Fibroblast of lung (primary cell): ENCODE measurements around the gene DHX15. TPM values are rescaled to one million over a fixed set of nuclear protein-coding genes. Genes with fewer than 3 reads are reported as not detected.

Experiments used
- DNase-seq, 2 donors: peaks; one replicate each; pipeline versions ENCODE4 v3.0.0 to v3.0.0-alpha.2; 2010; ENCODE audit warnings: low read depth in 2 of 2
- H2AFZ ChIP-seq: 2 replicates; pipeline ENCODE4 v1.5.1; 2012; ENCODE audit warnings: low read length, control low read depth, inconsistent platforms
- H3K27ac ChIP-seq: 2 replicates; pipeline ENCODE4 v1.5.1; 2011; ENCODE audit warnings: low read length, control low read depth; ENCODE audit not compliant: insufficient read depth
- H3K27me3 ChIP-seq: 2 replicates; pipeline ENCODE4 v1.5.1; 2011; ENCODE audit warnings: mild to moderate bottlenecking, low read length; ENCODE audit not compliant: control insufficient read depth, insufficient read depth
- H3K36me3 ChIP-seq: 2 replicates; pipeline ENCODE4 v1.5.1; 2011; ENCODE audit warnings: low read length; ENCODE audit not compliant: control insufficient read depth, insufficient read depth
- H3K4me1 ChIP-seq: 2 replicates; pipeline ENCODE4 v1.5.1; 2011; ENCODE audit warnings: low read length; ENCODE audit not compliant: control insufficient read depth, insufficient read depth; ENCODE audit errors: extremely low read depth
- H3K4me2 ChIP-seq: 2 replicates; pipeline ENCODE4 v1.5.1; 2011; ENCODE audit warnings: low read length, control low read depth; ENCODE audit not compliant: insufficient read depth; ENCODE audit errors: extremely low read depth
- H3K4me3 ChIP-seq, 4 experiments: fragments of 200-600 bp in 1 of 4; sonication (generic) in 1 of 4; replicated peaks in 1 of 4; 2 replicates each; pipeline ENCODE4 v1.5.1; 2011 to 2016; ENCODE audit warnings: low read length in 4 of 4, low read depth in 3 of 4, mild to moderate bottlenecking in 3 of 4, control low read depth in 2 of 4, inconsistent platforms in 1 of 4, mixed read lengths in 1 of 4; ENCODE audit not compliant: insufficient read depth in 1 of 4; ENCODE audit errors: control extremely low read depth in 1 of 4
- H3K79me2 ChIP-seq: 2 replicates; pipeline ENCODE4 v1.5.1; 2012; ENCODE audit warnings: mild to moderate bottlenecking, low read length, inconsistent platforms; ENCODE audit not compliant: control insufficient read depth, insufficient read depth
- H3K9ac ChIP-seq: 2 replicates; pipeline ENCODE4 v1.5.1; 2011; ENCODE audit warnings: mild to moderate bottlenecking, low read length, control low read depth; ENCODE audit not compliant: insufficient read depth
- H3K9me3 ChIP-seq: 2 replicates; pipeline ENCODE4 v1.5.1; 2012; ENCODE audit warnings: low read depth, low read length; ENCODE audit not compliant: control insufficient read depth, insufficient read depth
- H4K20me1 ChIP-seq: 2 replicates; pipeline ENCODE4 v1.5.1; 2011; ENCODE audit warnings: low read length; ENCODE audit not compliant: control insufficient read depth, insufficient read depth; ENCODE audit errors: extremely low read depth
- EZH2 ChIP-seq: IDR thresholded peaks from 2 replicates; pipeline ENCODE4 v1.5.1; 2012; ENCODE audit warnings: low read length, control low read depth, mild to moderate bottlenecking; ENCODE audit errors: missing control alignments
- polyA plus RNA-seq, 2 donors: library from polyadenylated mRNA; depleted of rRNA in 1 of 2; stranded (reverse) in 1 of 2; unstranded in 1 of 2; fragments of >200 nt; gene quantifications; 2 replicates each; pipeline ENCODE4 v1.2.1, GENCODE V29; 2011 to 2012; ENCODE audit warnings: missing spikeins in 1 of 2
- total RNA-seq: library from RNA; depleted of rRNA; stranded (reverse); fragments of >200 nt; gene quantifications from 2 replicates; pipeline ENCODE4 v1.2.1, GENCODE V29; 2014
- TF ChIP-seq, protein P1 (sequence below), 2 donors: IDR thresholded peaks in 1 of 2; conservative IDR thresholded peaks in 1 of 2; 1 replicate in 1 of 2; 2 replicates in 1 of 2; pipeline ENCODE4 v1.5.1; 2011 to 2012; ENCODE audit warnings: low read length in 2 of 2, control low read depth in 1 of 2, inconsistent platforms in 1 of 2, low read depth in 1 of 2, mild to moderate bottlenecking in 1 of 2

The DHX15 gene
- total and polyA plus RNA-seq, 2 donors (not counting 1 experiment from before 2014, with no cell fraction given): 105 to 136 TPM

GRCh38 chr4:24568425-24568824, 15.9 kb downstream of the DHX15 start:
- no peak overlapping the region for H3K4me3 ChIP-seq
- peaks cover 6% of the 10 kb centered on the region for H4K20me1 ChIP-seq
- no peak overlapping the region for H3K27ac ChIP-seq
- peaks cover 1% of the 10 kb centered on the region for H3K36me3 ChIP-seq
- H2AFZ ChIP-seq: no peak overlapping the region
- H3K4me2 ChIP-seq: no peak overlapping the region
- no peaks in the 10 kb centered on the region for H3K4me1 ChIP-seq
- H3K79me2 ChIP-seq: peaks cover 94% of the 10 kb centered on the region
- no peak for TF ChIP-seq EZH2
- TF ChIP-seq, protein P1, sequence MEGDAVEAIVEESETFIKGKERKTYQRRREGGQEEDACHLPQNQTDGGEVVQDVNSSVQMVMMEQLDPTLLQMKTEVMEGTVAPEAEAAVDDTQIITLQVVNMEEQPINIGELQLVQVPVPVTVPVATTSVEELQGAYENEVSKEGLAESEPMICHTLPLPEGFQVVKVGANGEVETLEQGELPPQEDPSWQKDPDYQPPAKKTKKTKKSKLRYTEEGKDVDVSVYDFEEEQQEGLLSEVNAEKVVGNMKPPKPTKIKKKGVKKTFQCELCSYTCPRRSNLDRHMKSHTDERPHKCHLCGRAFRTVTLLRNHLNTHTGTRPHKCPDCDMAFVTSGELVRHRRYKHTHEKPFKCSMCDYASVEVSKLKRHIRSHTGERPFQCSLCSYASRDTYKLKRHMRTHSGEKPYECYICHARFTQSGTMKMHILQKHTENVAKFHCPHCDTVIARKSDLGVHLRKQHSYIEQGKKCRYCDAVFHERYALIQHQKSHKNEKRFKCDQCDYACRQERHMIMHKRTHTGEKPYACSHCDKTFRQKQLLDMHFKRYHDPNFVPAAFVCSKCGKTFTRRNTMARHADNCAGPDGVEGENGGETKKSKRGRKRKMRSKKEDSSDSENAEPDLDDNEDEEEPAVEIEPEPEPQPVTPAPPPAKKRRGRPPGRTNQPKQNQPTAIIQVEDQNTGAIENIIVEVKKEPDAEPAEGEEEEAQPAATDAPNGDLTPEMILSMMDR (conservative IDR thresholded peaks at IDR 0.05 in 1 of 2, IDR thresholded peaks at IDR 0.05 in 1 of 2; ENCODE audit: low read depth in 1 of 2, low read length in 2 of 2): no peak
- no peak for DNase-seq
- no peak overlapping the region for H3K9ac ChIP-seq
- no peaks in the 10 kb centered on the region for H3K27me3 ChIP-seq
- no peaks in the 10 kb centered on the region for H3K9me3 ChIP-seq

- Histone ChIP-seq H3K79me2 (peaks cover 94% of the 10 kb centered on the region), H3K4me1 (no peaks in the 10 kb centered on the region), H3K4me2 (no peak overlapping the region), H2AFZ (no peak overlapping the region), H3K27ac (no peak overlapping the region), H3K27me3 (no peaks in the 10 kb centered on the region), H3K4me3 (no peak overlapping the region), H3K9me3 (no peaks in the 10 kb centered on the region), H4K20me1 (peaks cover 6% of the 10 kb centered on the region), H3K36me3 (peaks cover 1% of the 10 kb centered on the region), H3K9ac (no peak overlapping the region)
- no peak for DNase-seq
- TF ChIP-seq, protein P1 (conservative IDR thresholded peaks at IDR 0.05 in 1 of 2, IDR thresholded peaks at IDR 0.05 in 1 of 2; ENCODE audit: low read depth in 1 of 2, low read length in 2 of 2): no peak
Measured at GRCh38 chr4:24565054-24565453, 19.3 kb downstream of the DHX15 start.

GRCh38 chr4:24564488-24564887, 19.9 kb downstream of the DHX15 start:
- H3K9ac ChIP-seq: no peak overlapping the region
- DNase-seq: peak in 1 of 2 donors; percentile 56
- no peaks in the 10 kb centered on the region for H3K27me3 ChIP-seq
- no peaks in the 10 kb centered on the region for H3K9me3 ChIP-seq
- peaks cover 1% of the 10 kb centered on the region for H3K36me3 ChIP-seq
- no peaks in the 10 kb centered on the region for H3K4me1 ChIP-seq
- no peak for TF ChIP-seq EZH2
- TF ChIP-seq, protein P1 (conservative IDR thresholded peaks at IDR 0.05 in 1 of 2, IDR thresholded peaks at IDR 0.05 in 1 of 2; ENCODE audit: low read depth in 1 of 2, low read length in 2 of 2): no peak
- H3K4me3 ChIP-seq: no peak overlapping the region
- no peak overlapping the region for H3K27ac ChIP-seq
- peaks cover 4% of the 10 kb centered on the region for H4K20me1 ChIP-seq
- H3K79me2 ChIP-seq: peaks cover 93% of the 10 kb centered on the region
- H3K4me2 ChIP-seq: peak overlapping the region; percentile 7
- H2AFZ ChIP-seq: no peak overlapping the region
